Keratinocyte (primary cell): ENCODE results near the gene POU4F3. TPM values are rescaled to one million over a fixed set of nuclear protein-coding genes. Genes with fewer than 3 reads are reported as not detected.

Experiments used
- DNase-seq: peaks from one replicate; pipeline ENCODE4 v3.0.0-alpha.2; 2011; ENCODE audit warnings: low read depth, missing footprints, low spot score
- FAIRE-seq: peaks from 2 replicates; lab custom pipeline; 2011; peaks lifted over from hg19 to GRCh38; lab: Jason Lieb, UNC
- H2AFZ ChIP-seq: 2 replicates; pipeline ENCODE4 v1.6.0; 2012; ENCODE audit warnings: low read length, control low read depth, inconsistent platforms; ENCODE audit not compliant: control insufficient read depth
- H3K27ac ChIP-seq: 2 replicates; pipeline ENCODE4 v1.5.1; 2011; ENCODE audit warnings: low read length; ENCODE audit not compliant: control insufficient read depth, insufficient read depth
- H3K27me3 ChIP-seq: 3 replicates; pipeline ENCODE4 v1.6.0; 2011; ENCODE audit warnings: low read length; ENCODE audit not compliant: control insufficient read depth, insufficient read depth; ENCODE audit errors: extremely low read depth
- H3K36me3 ChIP-seq, 2 experiments: 2 replicates in 1 of 2; 3 replicates in 1 of 2; pipeline ENCODE4 v1.5.1; 2011; ENCODE audit warnings: low read length in 2 of 2, mild to moderate bottlenecking in 1 of 2; ENCODE audit not compliant: control insufficient read depth in 2 of 2, insufficient read depth in 2 of 2; ENCODE audit errors: extremely low read depth in 1 of 2
- H3K4me1 ChIP-seq: 3 replicates; pipeline ENCODE4 v1.5.1; 2011; ENCODE audit warnings: low read length; ENCODE audit not compliant: control insufficient read depth, insufficient read depth; ENCODE audit errors: extremely low read depth
- H3K4me2 ChIP-seq: 3 replicates; pipeline ENCODE4 v1.6.0; 2011; ENCODE audit warnings: low read depth, low read length; ENCODE audit not compliant: control insufficient read depth, insufficient read depth; ENCODE audit errors: extremely low read depth
- H3K4me3 ChIP-seq, 3 experiments: fragments of 200-600 bp in 1 of 3; sonication (generic) in 1 of 3; 2 replicates in 2 of 3; 3 replicates in 1 of 3; pipeline ENCODE4 v1.5.1; 2011 to 2016; ENCODE audit warnings: low read length in 3 of 3, mild to moderate bottlenecking in 3 of 3, control low read depth in 2 of 3, inconsistent platforms in 1 of 3, low read depth in 1 of 3, mixed read lengths in 1 of 3, mixed run types in 1 of 3, moderate library complexity in 1 of 3; ENCODE audit not compliant: control insufficient read depth in 2 of 3, insufficient read depth in 2 of 3; ENCODE audit errors: extremely low read depth in 1 of 3
- H3K79me2 ChIP-seq: 2 replicates; pipeline ENCODE4 v1.6.0; 2012; ENCODE audit warnings: low read length; ENCODE audit not compliant: control insufficient read depth, insufficient read depth
- H3K9ac ChIP-seq: 3 replicates; pipeline ENCODE4 v1.6.0; 2011; ENCODE audit warnings: low read length; ENCODE audit not compliant: control insufficient read depth, insufficient read depth; ENCODE audit errors: extremely low read depth
- H3K9me1 ChIP-seq: 3 replicates; pipeline ENCODE4 v1.6.0; 2011; ENCODE audit warnings: low read length; ENCODE audit not compliant: control insufficient read depth, insufficient read depth; ENCODE audit errors: extremely low read depth
- H3K9me3 ChIP-seq: 2 replicates; pipeline ENCODE4 v1.5.1; 2012; ENCODE audit warnings: low read depth, low read length; ENCODE audit not compliant: control insufficient read depth
- H4K20me1 ChIP-seq: 3 replicates; pipeline ENCODE4 v1.6.0; 2011; ENCODE audit warnings: low read length; ENCODE audit not compliant: control insufficient read depth, insufficient read depth; ENCODE audit errors: extremely low read depth
- EZH2 ChIP-seq: IDR thresholded peaks from one replicate; pipeline ENCODE4 v1.6.1; 2012; ENCODE audit warnings: inconsistent platforms, mild to moderate bottlenecking, low read length, moderate library complexity
- dilution Hi-C: fragments of 300-500 bp; cut with MboI; formaldehyde crosslinking; loops from one replicate; pipeline ENCODE4 v1.7.0; 2020; ENCODE audit warnings: low sequenced_read_pairs; ENCODE audit not compliant: extremely low pct_ligation_motif_present
- polyA plus RNA-seq, 5 experiments: library from polyadenylated mRNA; depleted of rRNA in 3 of 5; stranded (reverse) in 3 of 5; stranded (forward) in 1 of 5; unstranded in 1 of 5; fragments of >200 nt; gene quantifications; 1 replicate in 1 of 5; 2 replicates in 3 of 5; 3 replicates in 1 of 5; pipeline versions ENCODE4 v1.2.1 to v1.2.3, GENCODE V29; 2011 to 2012; ENCODE audit warnings: missing spikeins in 2 of 5, low read depth in 1 of 5, low replicate concordance in 1 of 5
- TF ChIP-seq, protein P1 (sequence below), 3 experiments: IDR thresholded peaks in 1 of 3; conservative IDR thresholded peaks in 1 of 3; optimal IDR thresholded peaks in 1 of 3; 2 replicates in 2 of 3; 3 replicates in 1 of 3; pipeline versions ENCODE3 to v1.5.1; 2011; ENCODE audit warnings: low read length in 3 of 3, mild to moderate bottlenecking in 3 of 3, moderate library complexity in 2 of 3, control low read depth in 1 of 3, inconsistent platforms in 1 of 3; ENCODE audit not compliant: insufficient read depth in 2 of 3; ENCODE audit errors: extremely low read depth in 1 of 3

POU4F3 gene
- polyA plus RNA-seq, 1 donor (not counting 4 experiments of a cell fraction or from before 2014, with no cell fraction given) = 0.04 TPM

GRCh38 chr5:146334074-146334533, 4.5 kb upstream of the POU4F3 start:
- Histone ChIP-seq H3K9me3 (no peaks in the 10 kb centered on the region), H2AFZ (no peak overlapping the region), H3K4me1 (no peaks in the 10 kb centered on the region), H4K20me1 (no peaks in the 10 kb centered on the region), H3K9ac (no peak overlapping the region), H3K79me2 (no peaks in the 10 kb centered on the region), H3K27me3 (peaks cover 86% of the 10 kb centered on the region), H3K36me3 (no peaks in the 10 kb centered on the region), H3K27ac (no peak overlapping the region), H3K4me2 (no peak overlapping the region), H3K9me1 (no peaks in the 10 kb centered on the region), H3K4me3 (no peak overlapping the region)
- TF ChIP-seq, protein P1, sequence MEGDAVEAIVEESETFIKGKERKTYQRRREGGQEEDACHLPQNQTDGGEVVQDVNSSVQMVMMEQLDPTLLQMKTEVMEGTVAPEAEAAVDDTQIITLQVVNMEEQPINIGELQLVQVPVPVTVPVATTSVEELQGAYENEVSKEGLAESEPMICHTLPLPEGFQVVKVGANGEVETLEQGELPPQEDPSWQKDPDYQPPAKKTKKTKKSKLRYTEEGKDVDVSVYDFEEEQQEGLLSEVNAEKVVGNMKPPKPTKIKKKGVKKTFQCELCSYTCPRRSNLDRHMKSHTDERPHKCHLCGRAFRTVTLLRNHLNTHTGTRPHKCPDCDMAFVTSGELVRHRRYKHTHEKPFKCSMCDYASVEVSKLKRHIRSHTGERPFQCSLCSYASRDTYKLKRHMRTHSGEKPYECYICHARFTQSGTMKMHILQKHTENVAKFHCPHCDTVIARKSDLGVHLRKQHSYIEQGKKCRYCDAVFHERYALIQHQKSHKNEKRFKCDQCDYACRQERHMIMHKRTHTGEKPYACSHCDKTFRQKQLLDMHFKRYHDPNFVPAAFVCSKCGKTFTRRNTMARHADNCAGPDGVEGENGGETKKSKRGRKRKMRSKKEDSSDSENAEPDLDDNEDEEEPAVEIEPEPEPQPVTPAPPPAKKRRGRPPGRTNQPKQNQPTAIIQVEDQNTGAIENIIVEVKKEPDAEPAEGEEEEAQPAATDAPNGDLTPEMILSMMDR (optimal IDR thresholded peaks at IDR 0.05 in 1 of 3, IDR thresholded peaks at IDR 0.05 in 1 of 3, conservative IDR thresholded peaks at IDR 0.05 in 1 of 3; ENCODE audit: extremely low read depth in 1 of 3, insufficient read depth in 2 of 3, low read length in 3 of 3) = no peak
- no peak for TF ChIP-seq EZH2
- DNase-seq (no peak), FAIRE-seq (no peak)
- dilution Hi-C loops = no loop called here

DNA sequence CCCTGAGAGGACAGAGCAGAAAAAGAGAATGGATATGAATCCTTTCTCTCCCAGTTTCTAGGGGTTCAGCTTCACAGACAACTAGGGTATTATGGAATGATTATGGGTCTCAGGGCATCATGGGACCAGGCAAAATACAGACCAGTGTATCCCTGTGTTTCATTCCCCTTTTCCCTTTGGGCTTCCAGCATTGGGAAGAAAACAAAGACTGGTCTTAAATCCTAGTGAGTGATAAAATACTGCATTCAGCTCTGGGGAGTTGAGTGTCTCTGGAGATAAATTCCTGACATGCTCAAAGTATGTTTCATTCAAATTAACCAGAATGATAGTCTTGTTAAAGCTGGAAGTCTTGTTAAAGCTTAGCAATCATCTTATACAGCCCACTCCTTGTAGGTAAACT, 2.4 kb upstream of the POU4F3 start:
- Histone ChIP-seq H3K27me3 (peaks cover 97% of the 10 kb centered on the region), H3K9ac (no peak overlapping the region), H3K27ac (no peak overlapping the region), H3K4me2 (no peak overlapping the region), H3K4me3 (no peak overlapping the region), H2AFZ (no peak overlapping the region), H3K9me3 (no peaks in the 10 kb centered on the region), H3K9me1 (no peaks in the 10 kb centered on the region), H3K4me1 (no peaks in the 10 kb centered on the region), H3K36me3 (no peaks in the 10 kb centered on the region), H3K79me2 (no peaks in the 10 kb centered on the region), H4K20me1 (peaks cover 4% of the 10 kb centered on the region)
- dilution Hi-C loops = no loop called here
- FAIRE-seq (no peak), DNase-seq (no peak)
- TF ChIP-seq, protein P1 (optimal IDR thresholded peaks at IDR 0.05 in 1 of 3, IDR thresholded peaks at IDR 0.05 in 1 of 3, conservative IDR thresholded peaks at IDR 0.05 in 1 of 3; ENCODE audit: extremely low read depth in 1 of 3, insufficient read depth in 2 of 3, low read length in 3 of 3) = no peak
- no peak for TF ChIP-seq EZH2
